Renal cortex interstitium (tissue), 15 donors: ENCODE measurements around the gene MOCS1. TPM values are rescaled to one million over a fixed set of nuclear protein-coding genes. Genes with fewer than 3 reads are reported as not detected.
A peak's percentile ranks its signal among the peaks of the same experiment; 100 is the strongest.
"Not testable (repeated sequence)": the region's sequence is repeated elsewhere in the genome, so short reads cannot be mapped to it uniquely, and the experiment has no call there.

Experiments
- DNase-seq, 11 donors: peaks; one replicate each; pipeline ENCODE4 v3.0.0-alpha.2; 2013; ENCODE audit warnings: low read depth in 9 of 11, low spot score in 4 of 11; ENCODE audit errors: extremely low read depth in 1 of 11
- long read RNA-seq, 16 experiments: transcript quantifications; one replicate each; lab custom pipeline, GENCODE V29; 2026
- polyA plus RNA-seq, 3 donors: library from polyadenylated mRNA; unstranded; fragments of 120-200 nt; gene quantifications; one replicate each; pipeline ENCODE4 v1.2.1, GENCODE V29; 2013; ENCODE audit not compliant: insufficient read length in 3 of 3

MOCS1 gene
- polyA plus RNA-seq: 10 to 100 TPM; 11.1 to 12.9 (median 12.6) TPM
- long read RNA-seq, donor 1, partial matches to known transcripts: 0 of 2 reads
- long read RNA-seq, donor 1, other reads (novel, unspliced or antisense): 0 of 2 reads
- long read RNA-seq, donor 2, partial matches to known transcripts: 0 of 2 reads
- long read RNA-seq, donor 2, other reads (novel, unspliced or antisense): 0 of 2 reads
- long read RNA-seq, donor 3, partial matches to known transcripts: 0 of 3 reads
- long read RNA-seq, donor 3, other reads (novel, unspliced or antisense): 0 of 3 reads
- long read RNA-seq, donor 4, partial matches to known transcripts: 0 of 2 reads
- long read RNA-seq, donor 4, other reads (novel, unspliced or antisense): 0 of 2 reads
- long read RNA-seq, donor 5: 0 reads
- long read RNA-seq, donor 6, partial matches to known transcripts: 43 of 44 reads
- long read RNA-seq, donor 6, other reads (novel, unspliced or antisense): 0 of 44 reads
- long read RNA-seq, donor 7, partial matches to known transcripts: 0 of 3 reads
- long read RNA-seq, donor 7, other reads (novel, unspliced or antisense): 0 of 3 reads
- long read RNA-seq, donor 8: 0 reads
- long read RNA-seq, donor 9: 0 reads
- long read RNA-seq, donor 10: 0 reads
- long read RNA-seq, donor 11, partial matches to known transcripts: 0 of 1 reads
- long read RNA-seq, donor 11, other reads (novel, unspliced or antisense): 0 of 1 reads
- long read RNA-seq, donor 12, partial matches to known transcripts: 0 of 1 reads
- long read RNA-seq, donor 12, other reads (novel, unspliced or antisense): 0 of 1 reads
- long read RNA-seq, donor 13: 0 reads
- long read RNA-seq, donor 14: 0 reads
- long read RNA-seq, donor 15, partial matches to known transcripts: 0 of 1 reads
- long read RNA-seq, donor 15, other reads (novel, unspliced or antisense): 0 of 1 reads
- long read RNA-seq, donor 16, transcript MOCS1-203 (11 exons, 3,358 nt): major isoform, 6 of 6 reads
- long read RNA-seq, donor 16, partial matches to known transcripts: 0 of 6 reads
- long read RNA-seq, donor 16, other reads (novel, unspliced or antisense): 0 of 6 reads

DNA sequence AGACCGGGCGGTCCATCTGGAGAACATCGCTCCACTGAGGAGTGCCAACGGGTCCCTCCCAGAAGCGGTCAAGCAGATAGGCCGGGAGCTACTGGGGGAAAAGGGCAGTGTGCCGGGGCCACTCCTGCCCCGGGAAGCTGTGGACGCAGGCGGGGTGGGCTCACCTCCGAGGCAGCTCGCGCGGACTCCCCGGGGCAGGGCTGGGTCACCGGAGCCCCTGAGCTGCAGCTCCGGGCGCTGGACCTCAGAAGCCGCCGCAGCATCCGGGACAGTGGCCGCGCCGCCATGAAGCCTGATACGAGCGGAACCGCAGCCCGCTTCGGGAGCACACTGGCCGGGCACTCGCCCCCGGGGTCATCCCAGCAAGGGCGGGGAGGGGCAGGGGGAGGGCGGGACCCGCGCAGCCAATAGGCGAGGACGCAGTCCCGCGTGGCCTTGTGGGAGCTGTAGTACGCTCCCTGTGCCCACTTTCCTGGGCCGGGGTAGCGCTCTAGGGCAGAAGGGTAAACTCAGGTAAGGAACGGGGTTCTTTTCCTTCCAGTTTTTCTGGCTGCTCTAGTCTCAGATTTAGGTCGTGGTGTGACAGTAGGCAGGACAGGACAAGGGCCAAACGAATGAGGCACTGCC lies at the start of gene MOCS1:
Gene MOCS1, minus strand, starts transcription at position 332 of the 627 bp plus-strand sequence. Its CDS starts 45 bp downstream, at position 287.
- peak in 9 of 11 donors; percentile 27 to 62 (median 43) for DNase-seq

DNA sequence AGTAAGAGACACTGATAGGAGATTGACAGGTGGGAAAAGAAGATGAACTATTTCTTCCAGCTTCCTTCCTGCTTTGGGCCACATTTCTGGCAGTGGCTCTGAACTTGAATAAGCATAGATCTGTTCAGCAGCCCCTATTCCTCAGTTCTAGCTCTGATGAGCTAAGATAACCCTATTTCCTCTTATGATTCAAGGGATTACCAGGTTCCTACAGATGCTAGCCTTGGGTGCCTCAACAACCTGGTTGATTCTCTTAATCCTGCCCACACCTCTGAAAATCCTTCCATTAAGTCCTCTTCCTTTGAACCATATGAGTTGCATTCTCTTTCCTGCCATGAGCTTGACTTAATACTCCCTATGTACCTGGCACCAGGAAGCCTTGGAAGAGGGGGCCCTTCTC lies 49.8 kb upstream of the MOCS1 start:
- DNase-seq: no peak

DNA sequence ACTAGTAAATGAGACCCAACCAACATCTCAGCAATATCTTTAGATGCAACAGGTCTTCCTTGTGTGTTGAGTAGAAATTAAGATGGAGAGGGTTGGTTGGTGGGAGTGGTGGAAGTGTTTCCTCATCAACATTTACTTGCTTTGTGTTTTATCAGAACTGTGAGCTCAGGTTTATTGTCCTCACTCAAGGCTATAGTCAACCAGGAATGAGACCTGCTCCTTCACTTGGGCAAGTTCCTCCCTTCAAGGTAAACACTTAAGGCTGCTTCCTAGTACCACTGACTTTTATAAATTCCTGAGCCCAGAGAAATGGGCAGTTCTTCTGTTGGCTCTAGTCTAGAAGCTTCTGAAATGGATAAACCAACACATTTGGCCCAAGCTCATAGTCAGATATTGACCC lies 48.9 kb upstream of the MOCS1 start:
- no peak for DNase-seq

DNA sequence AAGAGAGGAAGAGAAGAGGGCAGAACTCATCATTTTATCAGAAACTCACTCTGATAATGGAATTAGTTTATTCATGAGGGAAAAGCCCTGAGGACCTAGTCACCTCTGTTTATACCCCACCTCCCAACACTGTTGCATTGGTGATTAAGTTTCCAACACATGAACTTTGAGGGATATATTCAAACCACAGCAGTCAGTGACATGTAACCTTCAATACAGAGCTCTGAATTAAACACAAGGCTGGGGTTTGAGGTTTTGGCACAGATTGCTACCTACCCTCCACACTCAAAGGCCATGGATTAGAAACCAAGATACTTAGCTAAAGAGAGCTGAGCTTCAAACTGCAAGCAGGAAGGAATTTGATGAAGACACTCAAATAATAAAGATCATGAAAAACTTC lies 48.5 kb upstream of the MOCS1 start:
- DNase-seq: no peak

DNA sequence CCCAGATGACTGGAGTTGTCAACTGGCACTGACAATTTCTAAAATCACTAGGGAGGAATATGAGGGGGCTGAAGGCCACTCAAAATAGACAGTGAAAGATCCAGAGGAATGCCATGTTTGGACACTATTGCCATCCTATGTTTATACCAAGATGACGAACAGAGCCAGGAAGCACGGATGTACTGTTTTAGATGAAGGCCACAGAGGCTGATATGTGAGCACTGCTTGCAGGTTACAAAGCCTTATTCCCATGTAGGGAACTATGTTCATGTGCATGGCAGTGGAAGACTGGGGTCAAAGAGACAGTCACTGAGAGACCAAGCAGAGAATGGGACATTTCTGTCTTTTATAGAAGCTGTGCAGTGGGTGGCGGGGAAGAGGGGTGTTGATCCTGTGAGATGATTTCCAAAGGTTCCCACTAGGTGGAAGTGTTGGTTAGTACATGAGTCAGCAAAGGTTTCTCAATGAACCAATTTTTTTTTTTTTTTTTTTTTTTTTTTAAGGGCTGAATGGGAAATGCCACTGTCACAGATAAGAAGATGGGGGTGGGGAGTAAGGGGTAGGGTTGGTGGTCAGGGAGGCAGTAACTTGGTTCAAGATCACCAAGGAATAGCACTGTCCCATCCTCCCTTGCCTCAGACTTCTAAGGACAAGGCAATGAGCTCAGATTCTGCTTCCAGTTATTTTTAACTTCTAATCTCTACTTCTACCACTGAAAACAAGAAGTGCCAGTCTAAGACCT lies 46.7 kb upstream of the MOCS1 start:
- DNase-seq: peak in 10 of 11 donors; percentile 30 to 59 (median 44)

DNA sequence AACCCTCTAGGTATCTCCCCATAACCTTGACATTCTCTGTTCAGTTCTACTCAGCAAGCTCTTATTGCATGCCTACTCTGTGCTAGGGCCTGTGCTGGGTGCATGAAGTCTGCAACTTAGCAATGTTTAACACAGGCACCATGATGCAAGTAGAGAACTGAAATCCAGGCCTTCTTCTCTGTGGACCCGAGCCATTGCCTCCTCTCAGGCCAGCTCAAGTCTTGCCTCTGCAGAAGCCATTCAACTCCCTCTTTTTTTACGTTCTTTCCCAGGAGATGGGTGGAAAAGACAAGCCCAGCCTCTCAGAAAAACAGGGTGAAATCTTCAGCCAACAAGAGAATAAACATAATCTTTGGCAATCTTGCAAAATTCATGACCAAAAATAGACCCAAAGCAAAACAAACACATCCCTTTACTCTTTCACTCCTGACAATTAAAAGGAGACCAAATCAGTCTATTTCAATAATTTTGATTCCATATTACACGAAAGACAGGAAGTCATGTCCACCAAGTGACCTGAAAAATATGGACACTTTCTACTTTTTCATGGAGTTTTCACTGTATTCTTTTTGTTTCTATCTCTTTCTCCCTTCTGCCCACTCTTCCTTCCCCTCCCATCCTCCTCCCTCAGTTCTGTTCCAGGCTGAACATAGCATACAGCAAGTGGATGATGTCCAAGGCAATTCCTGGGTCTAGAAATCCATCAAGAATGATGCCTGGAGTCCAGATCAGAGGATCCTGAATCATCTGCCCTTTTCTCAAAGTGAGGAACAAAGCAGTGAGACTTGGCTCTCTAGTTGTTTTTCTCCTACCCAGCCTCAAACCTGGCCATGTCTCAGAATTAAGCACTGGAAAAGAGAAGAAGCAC lies 45.4 kb upstream of the MOCS1 start:
- DNase-seq: no peak

DNA sequence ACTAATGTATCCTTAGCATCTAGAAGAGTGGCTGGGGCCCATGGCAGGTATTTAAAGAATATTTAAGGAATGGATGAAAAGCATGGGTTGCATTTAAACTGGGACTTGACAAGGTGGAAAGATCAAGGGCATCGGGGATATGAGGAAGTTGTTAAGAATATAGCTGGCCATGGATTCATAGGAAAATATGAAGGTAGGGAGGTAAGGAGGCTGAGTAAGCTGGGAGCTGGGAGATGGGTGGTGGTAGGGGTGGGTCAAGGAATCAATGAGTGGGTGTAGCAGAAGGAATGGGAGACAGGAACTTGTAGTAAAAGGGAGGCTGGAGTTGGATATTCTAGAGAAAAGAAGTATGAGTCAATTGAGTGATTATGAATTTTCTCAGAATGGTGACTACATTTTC lies 44.0 kb upstream of the MOCS1 start:
- DNase-seq: no peak

DNA sequence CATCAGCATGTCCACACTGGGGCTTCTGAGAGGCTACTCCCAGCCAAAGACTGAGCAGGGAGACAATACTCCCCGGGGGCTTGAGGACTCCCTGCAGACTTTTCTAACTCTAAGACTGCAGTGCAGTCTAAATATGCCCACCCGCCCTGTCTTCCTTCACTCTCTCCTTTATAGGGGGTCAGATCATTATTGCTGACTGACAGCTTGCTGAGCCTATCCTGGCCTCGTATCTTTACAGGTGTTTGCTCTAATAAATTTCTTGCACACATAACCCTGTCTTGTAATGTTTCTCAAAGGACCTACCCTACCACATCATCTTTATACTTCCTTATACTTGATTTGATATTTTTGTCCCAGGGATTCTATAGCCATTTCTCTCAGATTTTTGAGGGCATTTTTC lies 39.4 kb upstream of the MOCS1 start:
- DNase-seq: no peak

DNA sequence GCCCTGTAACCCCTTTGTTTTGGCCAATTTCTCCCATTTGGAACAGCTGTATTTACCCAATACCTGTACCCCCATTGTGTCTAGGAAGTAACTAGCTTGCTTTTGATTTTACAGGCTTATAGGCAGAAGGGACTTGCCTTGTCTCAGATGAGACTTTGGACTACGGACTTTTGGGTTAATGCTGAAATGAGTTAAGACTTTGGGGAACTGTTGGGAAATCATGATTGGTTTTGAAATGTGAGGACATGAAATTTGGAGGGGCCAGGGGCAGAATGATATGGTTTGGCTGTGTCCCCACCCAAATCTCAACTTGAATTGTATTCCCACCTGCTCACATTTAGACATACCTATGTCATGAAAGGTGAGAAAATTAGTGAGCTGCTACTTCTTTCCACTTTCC lies 38.5 kb upstream of the MOCS1 start:
- DNase-seq: not testable (repeated sequence)

DNA sequence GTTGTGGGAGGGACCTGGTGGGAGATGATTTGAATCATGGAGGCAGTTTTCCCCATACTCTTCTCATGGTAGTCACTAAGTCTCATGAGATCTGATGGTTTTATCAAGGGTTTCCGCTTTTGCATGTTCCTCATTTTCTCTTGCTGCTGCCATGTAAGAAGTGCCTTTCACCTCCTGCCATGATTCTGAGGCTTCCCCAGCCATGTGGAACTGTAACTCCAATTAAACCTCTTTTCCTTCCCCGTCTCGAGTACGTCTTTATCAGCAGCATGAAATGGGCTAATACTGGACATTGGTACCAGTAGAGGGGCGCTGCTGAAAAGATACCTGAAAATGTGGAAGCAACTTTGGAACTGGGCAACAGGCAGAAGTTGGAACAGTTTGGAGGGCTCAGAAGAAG lies 36.9 kb upstream of the MOCS1 start:
- not testable (repeated sequence) for DNase-seq

DNA sequence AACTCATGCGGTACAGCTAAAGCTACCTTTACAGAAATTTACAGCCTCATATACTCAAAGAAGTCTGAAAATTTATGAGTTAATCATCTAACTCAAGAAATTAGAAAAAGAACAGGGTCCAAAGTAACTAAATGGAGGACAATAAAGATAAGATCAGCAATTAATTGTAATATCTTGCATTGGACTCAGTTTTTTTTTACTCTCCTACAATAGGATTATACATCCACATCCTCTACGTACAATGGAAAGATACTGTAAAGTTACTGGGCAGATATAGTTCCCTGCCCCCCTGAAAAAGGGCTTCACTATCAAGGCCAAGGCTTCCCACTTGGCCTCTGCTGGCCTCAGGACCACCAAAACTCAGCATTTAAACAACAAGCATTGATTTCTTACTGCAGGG lies 31.5 kb upstream of the MOCS1 start:
- DNase-seq: no peak

DNA sequence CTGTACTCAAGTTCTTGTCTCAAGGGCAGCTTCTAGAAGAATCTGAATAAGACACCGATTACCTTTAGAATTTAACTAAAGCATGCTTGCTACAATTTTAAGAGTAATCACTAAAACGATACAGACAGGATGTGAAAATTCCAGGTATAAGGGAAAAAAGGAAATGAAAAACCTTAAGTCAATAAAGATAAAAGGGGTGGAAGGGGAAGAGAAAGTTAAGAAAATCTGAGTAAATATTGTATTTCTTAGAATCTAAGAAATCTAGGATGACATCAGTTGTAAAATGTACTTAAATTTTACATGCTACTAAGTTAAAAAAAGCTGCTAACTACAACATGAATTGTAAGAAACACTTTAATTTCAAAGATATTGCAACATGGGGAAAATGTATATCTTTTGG lies 30.3 kb upstream of the MOCS1 start:
- DNase-seq: no peak

DNA sequence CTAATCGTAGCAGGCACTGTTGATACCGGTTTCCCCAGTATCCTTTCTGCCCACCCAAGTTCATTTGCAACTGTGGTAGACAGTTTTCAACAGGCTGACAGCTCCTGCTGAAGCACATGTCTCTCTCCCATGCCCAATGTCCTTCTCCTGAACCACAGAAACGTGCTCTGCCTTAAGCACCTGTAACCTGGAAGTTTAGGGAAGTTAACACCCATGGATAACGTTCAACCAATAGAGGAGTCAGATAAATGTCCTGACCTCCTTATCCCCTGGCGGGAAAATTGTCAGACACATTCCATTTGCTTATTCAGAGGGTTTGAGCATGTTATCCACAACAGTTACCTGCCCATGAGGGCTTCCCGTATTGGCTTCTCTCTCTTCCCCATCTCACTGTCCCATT lies 29.8 kb upstream of the MOCS1 start:
- DNase-seq: no peak

DNA sequence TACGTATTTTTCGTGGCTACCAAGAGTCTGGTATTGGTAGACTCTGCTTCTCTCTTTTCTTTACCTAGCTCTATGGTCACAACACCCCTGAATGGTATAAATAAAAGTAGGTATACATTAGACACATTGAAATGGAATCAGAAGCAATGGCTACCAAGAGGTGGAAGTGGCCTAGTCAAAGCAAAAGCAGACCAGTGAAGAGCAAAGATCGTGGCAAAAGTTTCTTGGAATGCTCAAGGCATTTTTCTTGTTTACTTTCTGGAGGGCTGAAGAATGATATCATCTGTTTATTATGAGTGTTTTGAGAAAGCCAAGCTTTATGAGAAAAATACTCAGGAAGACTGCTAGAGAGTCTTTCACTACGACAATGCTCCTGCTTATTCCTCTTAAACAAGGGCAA lies 28.6 kb upstream of the MOCS1 start:
- no peak for DNase-seq

DNA sequence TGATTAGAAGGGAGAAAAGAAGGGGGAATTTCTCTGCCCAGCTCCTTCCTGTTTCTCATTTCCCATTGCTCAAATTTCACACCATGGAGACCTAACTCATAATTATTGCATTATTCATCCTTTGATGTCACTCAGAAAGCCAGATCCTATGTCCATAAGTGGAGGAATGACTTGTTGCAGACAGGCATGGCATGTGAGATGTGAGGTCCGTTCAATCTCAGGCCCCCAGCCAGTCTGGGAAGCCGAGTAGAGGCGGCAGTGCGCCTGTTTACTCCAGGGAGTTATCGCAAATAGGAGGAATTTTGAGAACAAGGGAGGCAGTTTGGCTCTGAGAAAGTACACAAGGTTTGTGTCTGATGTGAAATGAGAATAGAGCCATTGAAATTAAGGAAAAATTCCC lies 26.9 kb upstream of the MOCS1 start:
- DNase-seq: no peak

DNA sequence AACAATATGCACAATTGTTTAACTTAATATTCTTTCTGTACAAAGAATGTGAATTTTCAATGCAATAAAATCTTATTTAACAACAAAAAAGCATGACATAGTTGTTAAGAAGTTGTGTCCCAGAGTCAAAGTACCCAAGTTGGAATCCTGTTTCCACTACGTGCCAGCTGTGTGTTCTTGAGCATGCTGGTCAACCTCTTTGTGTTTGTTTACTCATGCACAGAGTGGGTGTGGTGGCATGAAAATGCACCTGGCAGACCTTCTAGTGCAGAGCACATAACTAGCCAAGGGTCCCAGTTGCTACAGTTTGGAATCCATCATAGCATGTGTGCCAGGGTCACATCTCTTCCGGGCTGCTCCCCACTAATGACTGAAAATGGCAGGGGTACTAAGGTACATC lies 24.7 kb upstream of the MOCS1 start:
- DNase-seq: no peak

DNA sequence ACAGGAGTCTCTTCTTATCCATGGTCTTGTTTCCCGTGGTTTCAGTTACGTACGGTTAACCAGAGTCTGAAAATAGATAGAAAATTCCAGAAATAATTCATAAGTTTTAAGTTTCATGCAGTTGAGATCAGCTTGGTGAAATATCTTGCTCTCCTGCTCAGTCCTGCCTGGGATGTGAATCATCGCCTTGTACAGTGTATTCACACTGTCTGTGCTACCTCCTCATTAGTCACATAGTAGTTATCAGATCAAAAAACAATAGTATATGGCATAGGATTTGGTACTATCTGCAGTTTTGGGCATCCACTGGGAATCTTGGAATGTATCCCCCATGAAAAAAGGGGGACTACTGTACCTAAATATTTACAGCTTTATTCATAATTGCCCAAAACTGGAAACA lies 22.7 kb upstream of the MOCS1 start:
- no peak for DNase-seq

DNA sequence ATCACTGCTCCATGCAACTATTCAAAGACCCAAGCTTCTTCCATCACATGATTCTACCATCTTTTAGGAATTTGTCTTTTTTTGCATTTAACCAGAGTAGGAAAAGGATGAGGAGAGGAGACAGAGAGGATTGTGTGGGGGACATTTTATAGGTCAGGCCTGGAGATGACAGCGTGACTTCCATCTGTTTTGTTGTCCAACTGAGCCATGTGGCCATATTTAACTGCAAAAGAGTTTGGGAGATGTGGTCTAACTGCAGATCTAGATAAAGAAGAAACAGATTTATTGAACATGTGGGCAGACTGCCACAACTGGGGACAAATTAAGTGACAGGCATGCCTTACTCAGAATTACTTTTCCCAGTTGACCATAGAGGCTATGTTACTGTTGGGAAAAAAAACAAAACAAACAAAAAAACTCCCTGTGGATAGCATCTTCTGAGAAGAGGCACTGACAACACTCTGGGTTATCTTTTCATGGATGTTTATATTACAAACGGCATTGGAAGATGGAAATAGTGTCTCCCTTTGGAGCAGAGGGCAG lies 18.9 kb upstream of the MOCS1 start:
- no peak for DNase-seq
